Dermis lymphatic vessel endothelial cell (primary cell): Measurements from ENCODE around the gene OSBPL3. TPM values are rescaled to one million over a fixed set of nuclear protein-coding genes. Genes with fewer than 3 reads are reported as not detected.

Experiments
- total RNA-seq: library from RNA; depleted of rRNA; stranded (reverse); fragments of >200 nt; gene quantifications from 2 replicates; pipeline ENCODE4 v1.2.1, GENCODE V29; 2014

Gene OSBPL3
- total RNA-seq: 14.2 and 16.5 TPM in 2 replicates

DNA sequence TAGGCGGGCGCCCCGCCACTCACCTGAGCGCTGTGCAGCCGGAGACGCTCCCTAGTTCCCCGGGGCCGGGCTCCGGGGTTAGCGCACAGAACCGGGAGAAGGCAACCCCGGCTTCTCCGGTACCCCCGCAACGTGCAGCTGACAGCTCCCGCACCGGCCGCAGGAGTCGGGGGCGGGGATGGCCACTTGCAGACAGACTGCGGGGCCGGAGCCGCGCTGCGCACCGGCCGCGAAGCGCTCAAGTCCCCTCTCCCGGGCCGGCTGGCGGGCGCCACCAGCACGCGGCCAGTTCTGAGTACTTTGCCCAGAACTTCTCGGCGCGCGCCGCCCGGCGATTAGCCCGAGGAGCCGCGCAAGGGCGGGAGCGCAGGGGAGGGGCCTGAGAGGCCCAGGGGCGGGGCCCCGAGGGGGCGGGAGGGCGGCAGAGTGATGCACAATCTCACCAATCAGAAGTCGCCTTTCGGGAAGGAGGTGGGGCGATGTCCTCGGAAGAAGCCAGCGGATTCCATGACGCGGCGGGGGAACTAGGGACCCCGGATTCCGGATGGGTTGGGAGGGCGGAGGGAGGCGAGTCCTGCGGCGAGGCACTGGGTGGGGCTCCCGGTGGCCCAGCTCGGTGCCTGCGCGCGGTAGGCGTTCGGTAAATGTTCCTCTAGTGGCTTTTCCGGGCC is at the start of gene OSBPL3:
Gene OSBPL3 (minus strand): TSS at position 316 of the 671 bp plus-strand sequence. CDS start 87,706 bp downstream, outside the sequence.

DNA sequence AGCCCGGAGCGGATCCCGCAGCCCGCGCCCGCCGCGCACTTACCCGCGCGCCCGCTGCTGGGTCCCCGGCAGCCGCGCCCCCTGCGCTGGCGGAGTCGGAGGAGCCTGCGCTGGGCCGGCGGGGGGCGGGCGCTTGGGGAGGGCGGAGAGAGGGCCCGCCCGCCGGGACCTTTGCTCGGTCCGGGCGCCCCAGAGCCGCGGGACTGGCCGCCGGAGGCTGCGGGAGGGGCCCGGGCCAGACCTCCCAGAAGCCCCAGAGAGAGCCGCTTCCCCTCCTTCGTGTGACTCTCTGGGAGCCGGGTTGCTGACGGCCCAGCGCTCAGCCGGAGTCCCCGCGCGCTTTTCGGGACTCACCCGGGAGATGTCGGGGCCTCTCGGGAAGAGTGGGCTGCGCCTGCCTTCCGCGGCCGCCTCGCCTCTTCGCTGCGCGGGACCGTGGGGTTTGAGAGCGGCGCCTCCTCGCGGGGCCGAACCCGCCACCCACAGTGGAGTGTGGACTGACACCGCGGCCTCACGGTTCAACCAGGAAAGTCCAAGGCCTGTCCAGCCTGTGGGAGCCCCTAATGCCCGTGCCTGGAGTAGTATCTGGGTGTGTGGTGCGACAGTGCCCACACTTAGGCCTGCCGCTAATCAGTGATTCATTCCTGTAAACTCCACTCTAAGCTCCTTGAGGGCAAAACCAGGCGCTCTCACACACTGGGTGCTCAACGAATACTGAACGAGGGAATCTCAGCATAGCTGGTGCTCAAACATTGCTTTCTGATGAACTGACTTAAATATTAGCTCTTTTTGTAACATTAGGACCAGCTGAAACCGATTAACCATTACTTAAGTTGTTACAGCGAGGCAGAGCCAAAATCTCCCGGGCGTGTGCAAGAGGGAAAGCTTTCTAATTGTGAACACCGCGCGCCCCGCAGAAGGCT is 222.4 kb downstream of the OSBPL3 start, which contains the start of gene GSDME:
Gene GSDME (minus strand): TSS at position 112 of the 923 bp plus-strand sequence. CDS start 7,690 bp downstream, outside the sequence.

Other genes with a start within 250 kb of the OSBPL3 start
- 7.5 and 7.6 TPM in 2 replicates for gene GSDME, start 222.7 kb downstream of the OSBPL3 start, total RNA-seq
- 27.1 and 30.1 TPM in 2 replicates for gene CYCS, start 145.1 kb upstream of the OSBPL3 start, total RNA-seq
- gene NPVF, start 248.3 kb upstream of the OSBPL3 start, total RNA-seq: not detected in 2 replicates